ENCODE data around the gene PBX1. TPM values are rescaled to one million over a fixed set of nuclear protein-coding genes. Genes with fewer than 3 reads are reported as not detected.

PBX1 gene
- total RNA-seq, 1 donor from 2014 or later = 37.4 TPM

DNA sequence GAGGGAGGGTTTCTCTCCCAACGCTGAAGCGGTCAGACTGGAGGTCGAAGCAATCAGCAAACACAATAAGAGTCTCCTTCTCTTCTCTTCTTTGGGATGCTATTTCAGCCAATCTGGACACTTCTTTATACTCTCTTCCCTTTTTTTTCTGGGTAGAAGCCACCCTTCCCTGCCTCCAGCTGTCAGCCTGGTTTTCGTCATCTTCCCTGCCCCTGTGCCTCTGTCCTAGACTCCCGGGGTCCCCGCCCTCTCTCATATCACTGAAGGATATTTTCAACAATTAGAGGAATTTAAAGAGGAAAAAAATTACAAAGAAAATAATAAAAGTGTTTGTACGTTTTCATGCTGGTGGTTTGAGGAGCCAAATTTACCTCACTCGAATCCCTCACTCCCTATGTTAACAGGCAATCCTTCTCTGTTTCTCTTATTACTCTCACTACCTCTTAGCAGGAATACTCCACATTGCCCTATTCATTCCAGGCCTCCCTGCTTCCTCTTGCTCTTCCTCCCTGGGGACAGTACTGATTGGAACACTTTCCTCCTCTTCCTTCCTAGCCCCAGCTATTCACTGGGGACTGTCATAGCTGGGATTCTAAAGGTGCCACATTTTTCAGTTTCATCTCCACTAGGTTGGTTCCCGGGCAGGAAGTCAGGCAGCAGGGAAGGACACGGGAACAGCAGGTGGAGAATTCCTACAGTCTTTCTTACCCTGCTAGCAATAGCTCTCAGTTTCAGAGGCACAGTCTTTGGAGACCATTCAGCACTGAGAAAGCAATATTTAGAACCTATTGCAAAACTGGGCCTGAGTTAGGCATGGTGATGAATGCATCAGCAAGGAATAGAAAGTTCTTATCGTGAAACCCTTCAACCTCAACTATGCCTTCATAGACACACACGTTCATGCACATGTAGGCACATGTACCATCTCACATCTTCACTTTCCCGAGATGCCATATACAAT lies 288.0 kb downstream of the PBX1 start:
- peaks cover 11 to 17% of the 10 kb centered on the region in 2 donors for H3K36me3 ChIP-seq
- intact Hi-C loops (cut with DNase I) = no loop called here
- no peaks in the 10 kb centered on the region for H3K9me3 ChIP-seq
- H3K4me3 ChIP-seq = no peak overlapping the region
- no peak overlapping the region for H3K27ac ChIP-seq
- no peaks in the 10 kb centered on the region for H3K4me1 ChIP-seq
- TF ChIP-seq, protein P1, sequence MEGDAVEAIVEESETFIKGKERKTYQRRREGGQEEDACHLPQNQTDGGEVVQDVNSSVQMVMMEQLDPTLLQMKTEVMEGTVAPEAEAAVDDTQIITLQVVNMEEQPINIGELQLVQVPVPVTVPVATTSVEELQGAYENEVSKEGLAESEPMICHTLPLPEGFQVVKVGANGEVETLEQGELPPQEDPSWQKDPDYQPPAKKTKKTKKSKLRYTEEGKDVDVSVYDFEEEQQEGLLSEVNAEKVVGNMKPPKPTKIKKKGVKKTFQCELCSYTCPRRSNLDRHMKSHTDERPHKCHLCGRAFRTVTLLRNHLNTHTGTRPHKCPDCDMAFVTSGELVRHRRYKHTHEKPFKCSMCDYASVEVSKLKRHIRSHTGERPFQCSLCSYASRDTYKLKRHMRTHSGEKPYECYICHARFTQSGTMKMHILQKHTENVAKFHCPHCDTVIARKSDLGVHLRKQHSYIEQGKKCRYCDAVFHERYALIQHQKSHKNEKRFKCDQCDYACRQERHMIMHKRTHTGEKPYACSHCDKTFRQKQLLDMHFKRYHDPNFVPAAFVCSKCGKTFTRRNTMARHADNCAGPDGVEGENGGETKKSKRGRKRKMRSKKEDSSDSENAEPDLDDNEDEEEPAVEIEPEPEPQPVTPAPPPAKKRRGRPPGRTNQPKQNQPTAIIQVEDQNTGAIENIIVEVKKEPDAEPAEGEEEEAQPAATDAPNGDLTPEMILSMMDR (IDR thresholded peaks at IDR 0.05) = no peak
- H3K27me3 ChIP-seq = no peaks in the 10 kb centered on the region
- no peak for DNase-seq (ENCODE audit: low spot score in 2 of 2)

DNA sequence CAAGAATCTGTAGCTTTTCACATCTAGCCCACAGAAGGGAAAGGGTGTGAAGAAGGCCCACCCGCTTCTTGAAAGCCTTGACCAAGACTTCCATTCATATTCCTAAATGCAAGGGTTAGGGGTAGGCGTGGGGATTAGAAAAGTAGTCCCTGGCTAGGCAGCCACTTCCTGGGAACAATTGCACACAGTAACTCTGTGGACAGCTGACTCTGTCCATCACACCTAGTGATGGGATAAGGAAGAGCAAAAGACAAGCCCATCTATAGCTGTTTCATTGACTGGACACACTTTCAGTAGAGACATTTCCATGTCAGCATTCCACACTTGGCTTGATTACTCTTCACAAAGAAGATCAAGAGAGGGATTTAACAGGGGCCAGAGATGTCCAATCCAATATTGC lies 294.2 kb downstream of the PBX1 start:
- Histone ChIP-seq H3K4me1 (no peaks in the 10 kb centered on the region), H3K9me3 (no peaks in the 10 kb centered on the region), H3K4me3 (no peak overlapping the region), H3K27me3 (no peaks in the 10 kb centered on the region), H3K27ac (no peak overlapping the region), H3K36me3 (peaks cover 0 to 1% of the 10 kb centered on the region in 2 donors)
- intact Hi-C loops (cut with DNase I) = no loop called here
- TF ChIP-seq, protein P1 (IDR thresholded peaks at IDR 0.05) = no peak
- DNase-seq (ENCODE audit: low spot score in 2 of 2) = no peak

DNA sequence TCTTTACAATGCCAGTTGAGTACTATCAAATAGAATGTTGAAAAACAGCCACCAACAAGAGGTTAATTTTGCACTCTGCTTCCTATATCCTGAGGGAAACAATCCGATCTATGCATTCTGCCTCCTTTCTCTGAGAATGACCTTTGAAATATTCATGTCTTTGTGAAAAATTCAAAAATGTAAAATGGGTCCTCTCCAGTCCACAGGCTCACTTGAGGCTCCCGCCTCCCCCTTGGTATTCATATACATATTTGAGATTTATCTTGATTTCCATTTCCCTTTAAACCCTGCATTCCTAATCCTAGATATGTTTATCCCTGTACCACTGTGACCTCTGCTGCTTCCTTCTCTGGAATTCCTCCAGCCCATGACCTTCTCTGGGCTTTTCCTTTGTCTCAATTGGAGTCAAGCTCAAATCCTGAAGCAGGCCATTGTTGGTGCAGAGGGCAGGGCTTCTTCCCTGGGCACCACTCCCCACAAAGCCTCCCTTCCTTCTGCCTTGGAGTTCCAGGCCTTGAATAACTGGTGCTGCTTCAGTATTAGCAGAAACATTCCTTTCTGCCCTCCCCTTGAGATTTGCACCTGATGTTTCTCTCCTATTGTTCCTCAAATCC lies 296.8 kb downstream of the PBX1 start:
- intact Hi-C loops (cut with DNase I) = no loop called here
- H3K27me3 ChIP-seq = no peaks in the 10 kb centered on the region
- H3K36me3 ChIP-seq = no peaks in the 10 kb centered on the region
- H3K4me1 ChIP-seq = no peaks in the 10 kb centered on the region
- no peaks in the 10 kb centered on the region for H3K9me3 ChIP-seq
- no peak for DNase-seq (ENCODE audit: low spot score in 2 of 2)
- TF ChIP-seq, protein P1 (IDR thresholded peaks at IDR 0.05) = no peak
- no peak overlapping the region for H3K4me3 ChIP-seq
- H3K27ac ChIP-seq = no peak overlapping the region

DNA sequence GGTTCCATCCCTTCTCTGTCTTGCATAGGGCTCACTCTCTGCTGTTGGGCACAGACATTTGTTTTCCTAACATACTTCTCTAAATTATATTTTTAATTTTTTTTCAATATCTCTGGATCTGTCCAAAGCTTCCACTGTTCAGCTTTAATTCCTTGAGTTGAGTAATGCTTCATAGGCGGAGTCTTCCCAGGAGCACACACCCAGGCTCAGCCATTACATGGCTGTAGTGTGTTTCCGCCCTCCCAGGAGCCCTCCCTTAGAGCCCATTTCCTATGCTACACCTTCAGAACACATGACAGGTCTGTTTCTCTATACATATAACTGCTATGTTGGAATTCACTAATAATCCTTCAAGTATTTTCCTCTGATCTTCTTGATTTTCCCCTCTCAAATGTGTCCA lies 297.4 kb downstream of the PBX1 start:
- no peaks in the 10 kb centered on the region for H3K4me1 ChIP-seq
- no peak for DNase-seq (ENCODE audit: low spot score in 2 of 2)
- H3K27me3 ChIP-seq = no peaks in the 10 kb centered on the region
- no peaks in the 10 kb centered on the region for H3K9me3 ChIP-seq
- H3K27ac ChIP-seq = no peak overlapping the region
- TF ChIP-seq, protein P1 (IDR thresholded peaks at IDR 0.05) = no peak
- no peak overlapping the region for H3K4me3 ChIP-seq
- no peaks in the 10 kb centered on the region for H3K36me3 ChIP-seq
- intact Hi-C loops (cut with DNase I) = no loop called here

DNA sequence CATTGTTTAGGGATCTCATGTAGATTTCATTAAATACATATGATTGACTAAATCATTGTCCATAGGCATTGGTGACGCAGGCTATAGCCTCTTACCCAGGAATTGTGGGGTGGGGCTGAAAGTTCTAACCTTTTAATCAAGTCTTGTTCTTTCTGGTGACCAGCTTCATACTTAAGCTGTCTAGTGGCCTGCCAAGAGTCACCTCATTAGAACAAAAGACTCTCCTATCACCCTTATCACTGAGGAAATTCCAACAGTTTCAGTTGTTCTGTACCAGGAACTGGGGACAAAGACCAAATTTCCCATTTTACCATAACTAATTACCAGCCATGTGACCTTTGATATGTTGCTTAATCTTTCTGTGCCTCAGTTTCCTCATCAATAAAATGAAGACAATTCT lies 298.5 kb downstream of the PBX1 start:
- H3K36me3 ChIP-seq = no peaks in the 10 kb centered on the region
- no peak overlapping the region for H3K27ac ChIP-seq
- no peaks in the 10 kb centered on the region for H3K9me3 ChIP-seq
- no peak for DNase-seq (ENCODE audit: low spot score in 2 of 2)
- H3K4me1 ChIP-seq = no peaks in the 10 kb centered on the region
- no peak overlapping the region for H3K4me3 ChIP-seq
- no peaks in the 10 kb centered on the region for H3K27me3 ChIP-seq
- TF ChIP-seq, protein P1 (IDR thresholded peaks at IDR 0.05) = no peak
- intact Hi-C loops (cut with DNase I) = no loop called here

All from ascending aorta (tissue), 2 donors.